Panc1 (cell line): ENCODE results near the gene GRK1. TPM values are rescaled to one million over a fixed set of nuclear protein-coding genes. Genes with fewer than 3 reads are reported as not detected.

Source experiments
- ATAC-seq: fragments of 200-7000 bp; cut with Tn5 transposase; 2 replicates; pipeline ENCODE4 v1.9.1; 2020; ENCODE audit warnings: mild to moderate bottlenecking, moderate library complexity
- BruUV-seq: library from RNA; stranded (reverse); fragments of 400-500 nt; replicated peaks from 2 replicates; lab custom pipeline; 2021; lab: Mats Ljungman, UMichigan
- CTCF ChIA-PET: fragments of 300-600 bp; sonication (Branson Sonifier 250); formaldehyde crosslinking; loops from one replicate; lab custom pipeline; 2022; ENCODE audit warnings: antibody characterized with exemption; lab: Charles Lee
- POLR2A ChIA-PET: fragments of 300-600 bp; sonication (Branson Sonifier 250); formaldehyde crosslinking; loops from one replicate; lab custom pipeline; 2022; ENCODE audit warnings: antibody characterized with exemption; lab: Charles Lee
- DNase-seq: peaks from one replicate; pipeline ENCODE4 v3.0.0-alpha.2; 2010; ENCODE audit warnings: low read depth, low spot score
- H3K27ac ChIP-seq: 2 replicates; pipeline ENCODE4 v1.5.1; 2011; ENCODE audit warnings: mild to moderate bottlenecking, low read length, inconsistent platforms
- H3K27me3 ChIP-seq: fragments of 200-500 bp; sonication (Bioruptor generic); 2 replicates; pipeline ENCODE4 v1.6.0; 2014; ENCODE audit warnings: low read length, inconsistent platforms; ENCODE audit not compliant: control insufficient read depth, insufficient read depth
- H3K36me3 ChIP-seq: fragments of 200-500 bp; sonication (Bioruptor generic); 2 replicates; pipeline ENCODE4 v1.5.1; 2014; ENCODE audit warnings: inconsistent platforms, mild to moderate bottlenecking, low read length, moderate library complexity; ENCODE audit not compliant: control insufficient read depth, insufficient read depth
- H3K4me1 ChIP-seq: 2 replicates; pipeline ENCODE4 v1.5.1; 2011; ENCODE audit warnings: inconsistent platforms, mild to moderate bottlenecking, low read length, moderate library complexity; ENCODE audit not compliant: control insufficient read depth, insufficient read depth
- H3K4me3 ChIP-seq, 2 experiments: 2 replicates each; pipeline ENCODE4 v1.5.1; 2011 to 2012; ENCODE audit warnings: low read depth in 2 of 2, low read length in 2 of 2, mild to moderate bottlenecking in 2 of 2, inconsistent platforms in 1 of 2, moderate library complexity in 1 of 2
- H3K9me3 ChIP-seq: fragments of 200-500 bp; sonication (Bioruptor generic); 2 replicates; pipeline ENCODE4 v1.5.1; 2014; ENCODE audit warnings: low read depth, mild to moderate bottlenecking, inconsistent platforms, low read length, moderate library complexity; ENCODE audit not compliant: control insufficient read depth, insufficient read depth
- CTCF ChIP-seq: fragments of 450-650 bp; IDR thresholded peaks from 2 replicates; pipeline ENCODE4 v1.5.1; 2017; ENCODE audit warnings: mild to moderate bottlenecking
- POLR2AphosphoS5 ChIP-seq: IDR thresholded peaks from 2 replicates; pipeline ENCODE4 v1.6.1; 2012; ENCODE audit warnings: mild to moderate bottlenecking, low read depth, low read length, moderate library complexity
- REST ChIP-seq, 2 experiments: IDR thresholded peaks; 2 replicates each; pipeline ENCODE4 v1.6.1; 2011 to 2012; ENCODE audit warnings: low read depth in 2 of 2, control low read depth in 1 of 2, low read length in 1 of 2, mild to moderate bottlenecking in 1 of 2, moderate library complexity in 1 of 2; ENCODE audit not compliant: insufficient read depth in 1 of 2
- SIN3A ChIP-seq: IDR thresholded peaks from 2 replicates; pipeline ENCODE4 v1.6.1; 2012; ENCODE audit warnings: low read depth, mild to moderate bottlenecking, low read length, moderate library complexity, borderline replicate concordance; ENCODE audit not compliant: insufficient read depth
- TCF7L2 ChIP-seq: IDR thresholded peaks from 2 replicates; pipeline ENCODE4 v1.6.1; 2011; ENCODE audit warnings: mild to moderate bottlenecking, low read depth, low read length, inconsistent platforms
- in situ Hi-C: cut with HindIII; loops from 2 replicates; pipeline ENCODE4 v1.10.0; 2016; ENCODE audit warnings: low sequenced_read_pairs, low pct_unique_long_range_greater_than_20kb
- intact Hi-C: fragments of 100-400 bp; cut with micrococcal nuclease; formaldehyde crosslinking; loops from one replicate; pipeline ENCODE4 v1.10.0; 2022; ENCODE audit not compliant: unreplicated experiment
- total RNA-seq: library from RNA; stranded (reverse); gene quantifications from one replicate; pipeline ENCODE4 v1.2.1, GENCODE V29; 2021; ENCODE audit not compliant: unreplicated experiment

Gene GRK1
- total RNA-seq, 1 experiment from 2014 or later, result 1.8 TPM

GRCh38 chr13:113652404-113653263, 14.4 kb upstream of the GRK1 start:
- ChIA-PET POLR2A (no interaction called here), CTCF (no interaction called here)
- H3K4me3 ChIP-seq, result no peak overlapping the region
- TF ChIP-seq SIN3A, result no peak
- no peak for TF ChIP-seq CTCF
- intact Hi-C loops (no loop called here), in situ Hi-C loops (no loop called here)
- no peaks in the 10 kb centered on the region for H3K27me3 ChIP-seq
- H3K9me3 ChIP-seq, result no peaks in the 10 kb centered on the region
- no peak overlapping the region for H3K27ac ChIP-seq
- DNase-seq, result no peak
- ATAC-seq, result no peak
- no TSS peak for BruUV-seq
- H3K4me1 ChIP-seq, result no peaks in the 10 kb centered on the region
- H3K36me3 ChIP-seq, result no peaks in the 10 kb centered on the region

GRCh38 chr13:113653264-113654174, 13.5 kb upstream of the GRK1 start:
- DNase-seq (no peak), ATAC-seq (no peak)
- Histone ChIP-seq H3K9me3 (no peaks in the 10 kb centered on the region), H3K27me3 (no peaks in the 10 kb centered on the region), H3K36me3 (no peaks in the 10 kb centered on the region), H3K4me3 (no peak overlapping the region), H3K27ac (no peak overlapping the region), H3K4me1 (no peaks in the 10 kb centered on the region)
- TF ChIP-seq TCF7L2, result no peak
- no peak for TF ChIP-seq CTCF
- TF ChIP-seq REST (IDR thresholded peaks at IDR 0.05; ENCODE audit: insufficient read depth in 1 of 2, low read depth in 2 of 2, low read length in 1 of 2), result no peak
- no peak for TF ChIP-seq SIN3A
- TF ChIP-seq POLR2AphosphoS5, result no peak
- in situ Hi-C loops (no loop called here), intact Hi-C loops (no loop called here)
- ChIA-PET POLR2A (no interaction called here), CTCF (no interaction called here)
- no TSS peak for BruUV-seq
